ENCODE data around the gene GOLGA7B.

Gene GOLGA7B

DNA sequence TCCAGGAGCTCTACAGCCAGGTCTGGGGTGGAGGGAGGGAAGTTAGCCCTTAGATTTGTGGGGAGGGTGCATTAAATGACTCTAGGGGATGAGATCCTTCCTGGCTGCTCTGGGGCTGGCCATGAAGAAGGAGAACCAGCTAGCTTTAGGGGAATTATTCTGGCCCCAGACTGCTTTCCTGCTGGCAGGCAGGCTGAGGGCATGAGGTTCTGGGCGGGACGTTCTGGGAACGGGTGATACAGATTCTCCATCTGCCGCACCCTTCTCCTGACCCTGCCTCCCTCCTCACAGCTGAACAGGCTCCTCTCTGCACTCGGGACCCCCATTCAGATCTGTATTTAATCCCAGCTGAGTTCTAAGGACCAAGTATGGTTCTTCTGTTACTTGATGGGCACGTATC is 23.9 kb downstream of the GOLGA7B start:
- no peaks in the 10 kb centered on the region for H3K9me3 ChIP-seq (ENCODE audit: insufficient read depth, low read length)
- no peak overlapping the region for H2AFZ ChIP-seq (ENCODE audit: low read depth, low read length)
- TF ChIP-seq, protein P1, sequence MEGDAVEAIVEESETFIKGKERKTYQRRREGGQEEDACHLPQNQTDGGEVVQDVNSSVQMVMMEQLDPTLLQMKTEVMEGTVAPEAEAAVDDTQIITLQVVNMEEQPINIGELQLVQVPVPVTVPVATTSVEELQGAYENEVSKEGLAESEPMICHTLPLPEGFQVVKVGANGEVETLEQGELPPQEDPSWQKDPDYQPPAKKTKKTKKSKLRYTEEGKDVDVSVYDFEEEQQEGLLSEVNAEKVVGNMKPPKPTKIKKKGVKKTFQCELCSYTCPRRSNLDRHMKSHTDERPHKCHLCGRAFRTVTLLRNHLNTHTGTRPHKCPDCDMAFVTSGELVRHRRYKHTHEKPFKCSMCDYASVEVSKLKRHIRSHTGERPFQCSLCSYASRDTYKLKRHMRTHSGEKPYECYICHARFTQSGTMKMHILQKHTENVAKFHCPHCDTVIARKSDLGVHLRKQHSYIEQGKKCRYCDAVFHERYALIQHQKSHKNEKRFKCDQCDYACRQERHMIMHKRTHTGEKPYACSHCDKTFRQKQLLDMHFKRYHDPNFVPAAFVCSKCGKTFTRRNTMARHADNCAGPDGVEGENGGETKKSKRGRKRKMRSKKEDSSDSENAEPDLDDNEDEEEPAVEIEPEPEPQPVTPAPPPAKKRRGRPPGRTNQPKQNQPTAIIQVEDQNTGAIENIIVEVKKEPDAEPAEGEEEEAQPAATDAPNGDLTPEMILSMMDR (IDR thresholded peaks at IDR 0.05; ENCODE audit: low read depth, low read length): no peak
- TF ChIP-seq EZH2phosphoT487 (IDR thresholded peaks at IDR 0.05; ENCODE audit: low read depth): no peak
- no peak overlapping the region for H3K4me2 ChIP-seq (ENCODE audit: low read length)
- no peaks in the 10 kb centered on the region for H3K27me3 ChIP-seq (ENCODE audit: low read depth, low read length)
- no peaks in the 10 kb centered on the region for H3K79me2 ChIP-seq (ENCODE audit: low read length)
- H3K27ac ChIP-seq (ENCODE audit: low read length): no peak overlapping the region
- no peaks in the 10 kb centered on the region for H4K20me1 ChIP-seq (ENCODE audit: insufficient read depth, low read length)
- H3K9ac ChIP-seq (ENCODE audit: low read length): no peak overlapping the region
- H3K36me3 ChIP-seq (replicated peaks; ENCODE audit: low read depth, low read length): no peaks in the 10 kb centered on the region
- H3K4me1 ChIP-seq (ENCODE audit: low read length): peaks cover 7% of the 10 kb centered on the region
- no peak overlapping the region for H3K4me3 ChIP-seq (ENCODE audit: low read length)

DNA sequence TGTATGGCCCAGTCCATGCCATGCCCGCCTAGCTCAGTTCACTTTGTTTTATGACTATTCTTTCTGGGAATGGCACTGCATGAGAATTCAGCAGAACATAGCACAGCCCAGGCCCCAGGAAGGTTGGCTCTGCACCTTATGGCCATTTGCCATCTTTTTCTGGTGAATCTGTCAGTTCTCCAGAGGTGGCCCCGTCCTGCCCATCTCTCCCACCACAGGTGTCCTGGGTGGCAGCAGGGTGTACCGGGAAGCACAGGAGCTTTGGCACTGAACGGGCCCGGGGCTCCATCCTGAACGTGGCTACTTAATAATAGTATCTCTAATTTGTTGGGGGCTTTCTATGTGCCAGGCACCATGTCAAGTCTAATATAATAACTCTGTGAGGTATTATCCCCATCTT is 24.7 kb downstream of the GOLGA7B start:
- H3K4me2 ChIP-seq (ENCODE audit: low read length): no peak overlapping the region
- peaks cover 2% of the 10 kb centered on the region for H3K4me1 ChIP-seq (ENCODE audit: low read length)
- H3K9ac ChIP-seq (ENCODE audit: low read length): no peak overlapping the region
- H3K27ac ChIP-seq (ENCODE audit: low read length): no peak overlapping the region
- no peak overlapping the region for H2AFZ ChIP-seq (ENCODE audit: low read depth, low read length)
- H3K9me3 ChIP-seq (ENCODE audit: insufficient read depth, low read length): no peaks in the 10 kb centered on the region
- H3K79me2 ChIP-seq (ENCODE audit: low read length): no peaks in the 10 kb centered on the region
- H3K36me3 ChIP-seq (replicated peaks; ENCODE audit: low read depth, low read length): no peaks in the 10 kb centered on the region
- no peaks in the 10 kb centered on the region for H3K27me3 ChIP-seq (ENCODE audit: low read depth, low read length)
- H3K4me3 ChIP-seq (ENCODE audit: low read length): no peak overlapping the region
- TF ChIP-seq, protein P1 (IDR thresholded peaks at IDR 0.05; ENCODE audit: low read depth, low read length): no peak
- no peak for TF ChIP-seq EZH2phosphoT487 (IDR thresholded peaks at IDR 0.05; ENCODE audit: low read depth)
- H4K20me1 ChIP-seq (ENCODE audit: insufficient read depth, low read length): no peaks in the 10 kb centered on the region

DNA sequence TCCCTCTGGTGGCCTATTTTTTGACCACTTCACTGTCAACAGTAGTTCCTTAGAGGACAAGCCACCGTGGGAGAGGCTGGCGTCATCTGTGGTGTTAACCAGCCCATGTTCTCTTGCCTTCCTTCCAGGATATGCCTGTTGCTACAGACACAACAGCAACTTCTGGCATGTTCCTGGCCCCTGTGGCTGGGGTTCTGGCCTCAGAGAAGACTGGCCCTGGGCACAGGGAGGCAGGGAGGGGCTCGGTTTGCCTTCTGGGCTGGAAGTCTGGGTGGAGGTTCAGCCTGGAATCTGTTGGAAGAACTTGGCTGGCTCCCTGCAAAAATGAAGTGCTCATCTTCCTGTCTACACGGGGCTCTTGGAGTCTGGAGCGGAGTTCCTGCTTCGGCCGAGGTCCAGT is 25.7 kb downstream of the GOLGA7B start:
- no peak overlapping the region for H3K27ac ChIP-seq (ENCODE audit: low read length)
- no peak overlapping the region for H3K4me2 ChIP-seq (ENCODE audit: low read length)
- no peaks in the 10 kb centered on the region for H3K79me2 ChIP-seq (ENCODE audit: low read length)
- no peaks in the 10 kb centered on the region for H3K27me3 ChIP-seq (ENCODE audit: low read depth, low read length)
- TF ChIP-seq EZH2phosphoT487 (IDR thresholded peaks at IDR 0.05; ENCODE audit: low read depth): no peak
- TF ChIP-seq, protein P1 (IDR thresholded peaks at IDR 0.05; ENCODE audit: low read depth, low read length): no peak
- no peak overlapping the region for H3K9ac ChIP-seq (ENCODE audit: low read length)
- H3K9me3 ChIP-seq (ENCODE audit: insufficient read depth, low read length): no peaks in the 10 kb centered on the region
- no peaks in the 10 kb centered on the region for H3K4me1 ChIP-seq (ENCODE audit: low read length)
- no peak overlapping the region for H3K4me3 ChIP-seq (ENCODE audit: low read length)
- no peaks in the 10 kb centered on the region for H3K36me3 ChIP-seq (replicated peaks; ENCODE audit: low read depth, low read length)
- no peak overlapping the region for H2AFZ ChIP-seq (ENCODE audit: low read depth, low read length)
- H4K20me1 ChIP-seq (ENCODE audit: insufficient read depth, low read length): no peaks in the 10 kb centered on the region

DNA sequence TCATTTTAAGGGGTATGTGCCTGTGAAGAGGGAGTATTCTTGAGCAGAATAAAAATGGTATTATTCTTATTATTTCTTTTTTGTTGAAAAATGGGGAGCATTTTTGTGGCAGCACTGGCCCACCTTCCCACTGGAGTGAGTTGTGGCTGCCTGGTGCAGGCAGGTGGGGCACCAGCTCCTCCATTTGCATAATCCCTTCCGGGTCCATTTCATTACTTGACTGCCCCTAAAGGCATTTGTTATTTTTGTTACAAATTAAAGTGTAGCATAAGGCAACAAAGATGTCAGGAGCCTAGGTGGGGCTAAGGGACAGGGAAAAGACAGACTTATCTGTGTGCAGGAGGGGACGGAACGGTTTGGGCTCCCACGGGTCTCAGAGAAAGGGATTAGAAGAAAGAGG is 26.8 kb downstream of the GOLGA7B start:
- H3K4me3 ChIP-seq (ENCODE audit: low read length): no peak overlapping the region
- H3K9ac ChIP-seq (ENCODE audit: low read length): no peak overlapping the region
- H3K27me3 ChIP-seq (ENCODE audit: low read depth, low read length): no peaks in the 10 kb centered on the region
- no peaks in the 10 kb centered on the region for H3K79me2 ChIP-seq (ENCODE audit: low read length)
- no peaks in the 10 kb centered on the region for H3K4me1 ChIP-seq (ENCODE audit: low read length)
- no peaks in the 10 kb centered on the region for H4K20me1 ChIP-seq (ENCODE audit: insufficient read depth, low read length)
- no peaks in the 10 kb centered on the region for H3K9me3 ChIP-seq (ENCODE audit: insufficient read depth, low read length)
- TF ChIP-seq, protein P1 (IDR thresholded peaks at IDR 0.05; ENCODE audit: low read depth, low read length): no peak
- no peak for TF ChIP-seq EZH2phosphoT487 (IDR thresholded peaks at IDR 0.05; ENCODE audit: low read depth)
- H3K36me3 ChIP-seq (replicated peaks; ENCODE audit: low read depth, low read length): no peaks in the 10 kb centered on the region
- H3K4me2 ChIP-seq (ENCODE audit: low read length): no peak overlapping the region
- no peak overlapping the region for H2AFZ ChIP-seq (ENCODE audit: low read depth, low read length)
- H3K27ac ChIP-seq (ENCODE audit: low read length): no peak overlapping the region
